ENCODE data around the gene BANF2.

GRCh38 chr20:17747431-17747846 is 47.7 kb downstream of the BANF2 start:
- no peak for TF ChIP-seq FOXK2 (IDR thresholded peaks at IDR 0.05)
- no peak for TF ChIP-seq NFRKB (IDR thresholded peaks at IDR 0.05)
- TF ChIP-seq FOXM1 (IDR thresholded peaks at IDR 0.05; ENCODE audit: borderline replicate concordance) = no peak
